Transverse colon (tissue), 4 donors: ENCODE measurements around the gene DPF3. TPM values are rescaled to one million over a fixed set of nuclear protein-coding genes. Genes with fewer than 3 reads are reported as not detected.

Experiments
- DNase-seq: peaks from one replicate; pipeline ENCODE4 v3.0.0-alpha.2; 2019
- H3K27ac ChIP-seq, 4 donors: fragments of 200-600 bp; sonication (generic); 2 replicates each; pipeline ENCODE4 v1.5.1; 2016 to 2018; ENCODE audit warnings: inconsistent platforms in 4 of 4
- H3K27me3 ChIP-seq: fragments of 200-600 bp; sonication (generic); 2 replicates; pipeline ENCODE4 v1.5.1; 2017; ENCODE audit warnings: inconsistent platforms
- H3K36me3 ChIP-seq, 4 donors: fragments of 200-600 bp; sonication (generic); 2 replicates each; pipeline ENCODE4 v1.5.1; 2017 to 2019; ENCODE audit warnings: inconsistent platforms in 4 of 4
- H3K4me1 ChIP-seq, 4 donors: fragments of 200-600 bp; sonication (generic); 2 replicates each; pipeline ENCODE4 v1.5.1; 2017 to 2020; ENCODE audit warnings: inconsistent platforms in 4 of 4
- H3K4me3 ChIP-seq, 4 donors: fragments of 200-600 bp; sonication (generic); 1 replicate in 1 of 4; 2 replicates in 3 of 4; pipeline versions ENCODE4 v1.5.1 to v1.6.1; 2017 to 2019; ENCODE audit warnings: inconsistent platforms in 4 of 4
- H3K9me3 ChIP-seq, 2 donors: fragments of 200-600 bp; sonication (generic); 2 replicates each; pipeline ENCODE4 v1.5.1; 2017 to 2019; ENCODE audit warnings: inconsistent platforms in 2 of 2
- EP300 ChIP-seq: sonication (generic); formaldehyde crosslinking; IDR thresholded peaks from one replicate; pipeline ENCODE4 v1.6.1; 2017; ENCODE audit warnings: antibody characterized with exemption, low read depth
- POLR2A ChIP-seq: fragments of 450-650 bp; IDR thresholded peaks from one replicate; pipeline ENCODE4 v1.6.1; 2016; ENCODE audit warnings: antibody characterized with exemption, mild to moderate bottlenecking, moderate library complexity
- POLR2AphosphoS5 ChIP-seq, 3 donors: sonication (generic); formaldehyde crosslinking; IDR thresholded peaks; one replicate each; pipeline ENCODE4 v1.6.1; 2016; ENCODE audit warnings: antibody characterized with exemption in 3 of 3
- WGBS, 2 donors: methylation state at CpG; one replicate each; pipeline ENCODE4 v1.1.5; 2018; ENCODE audit warnings: low coverage in 1 of 2; 5-methylcytosine and 5-hydroxymethylcytosine counted together
- in situ Hi-C, 4 donors: fragments of 200-750 bp; cut with MboI; loops; one replicate each; pipeline versions ENCODE4 v1.15.0 to v1.15.1; 2017; ENCODE audit warnings: low sequenced_read_pairs in 3 of 4, low pct_ligation_motif_present in 1 of 4, low pct_unique_long_range_greater_than_20kb in 1 of 4
- intact Hi-C: fragments of 100-400 bp; cut with DNase I; formaldehyde crosslinking; loops from one replicate; pipeline ENCODE4 v1.15.1; 2023; ENCODE audit warnings: low total_unique reads
- total RNA-seq, 4 donors: library from RNA; depleted of rRNA; stranded (reverse); fragments of >200 nt; gene quantifications; one replicate each; pipeline ENCODE4 v1.1.0, GENCODE V29; 2016
- TF ChIP-seq, protein P1 (sequence below), 5 experiments: fragments of 200-600 bp in 3 of 5; fragments of 450-650 bp in 2 of 5; sonication (generic) in 3 of 5; IDR thresholded peaks; 1 replicate in 2 of 5; 2 replicates in 3 of 5; pipeline ENCODE4 v1.5.1; 2016 to 2017; ENCODE audit warnings: antibody characterized with exemption in 5 of 5, inconsistent platforms in 3 of 5, mild to moderate bottlenecking in 2 of 5, moderate library complexity in 1 of 5

DPF3 gene
- total RNA-seq, 4 donors from 2014 or later, result 7.1 to 23.5 (median 10.9) TPM

DNA sequence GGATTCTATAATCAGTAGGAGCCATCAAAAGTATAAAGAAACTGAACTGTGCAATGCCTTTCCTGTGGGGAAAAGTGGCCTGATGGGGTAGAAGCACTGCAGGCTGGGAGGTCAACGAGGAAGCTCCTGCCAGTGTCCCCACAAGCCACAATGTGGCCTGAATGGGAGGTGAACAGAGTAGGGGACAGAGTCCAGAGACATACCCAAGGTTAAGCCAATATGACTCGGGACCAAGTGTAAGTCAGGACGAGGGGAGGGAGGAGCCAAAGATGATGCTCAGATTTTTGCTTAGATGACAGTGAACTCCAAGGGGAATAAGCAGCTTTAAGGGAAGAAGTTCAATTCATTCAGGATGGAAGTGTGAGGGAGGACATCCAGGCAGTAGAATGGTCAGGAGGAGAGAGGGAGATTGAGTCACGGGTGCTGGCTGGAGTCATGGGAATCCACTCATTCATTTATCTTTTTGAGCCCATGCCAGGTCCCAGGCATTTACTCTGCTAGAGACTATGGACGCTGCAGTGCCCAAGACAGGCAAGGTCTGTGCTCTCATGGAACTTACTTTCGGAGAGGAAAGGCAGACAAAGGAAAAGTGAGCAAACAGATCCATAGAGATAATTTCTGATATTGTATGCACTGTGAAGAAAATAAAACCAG, 29.1 kb downstream of the DPF3 start:
- TF ChIP-seq, protein P1, sequence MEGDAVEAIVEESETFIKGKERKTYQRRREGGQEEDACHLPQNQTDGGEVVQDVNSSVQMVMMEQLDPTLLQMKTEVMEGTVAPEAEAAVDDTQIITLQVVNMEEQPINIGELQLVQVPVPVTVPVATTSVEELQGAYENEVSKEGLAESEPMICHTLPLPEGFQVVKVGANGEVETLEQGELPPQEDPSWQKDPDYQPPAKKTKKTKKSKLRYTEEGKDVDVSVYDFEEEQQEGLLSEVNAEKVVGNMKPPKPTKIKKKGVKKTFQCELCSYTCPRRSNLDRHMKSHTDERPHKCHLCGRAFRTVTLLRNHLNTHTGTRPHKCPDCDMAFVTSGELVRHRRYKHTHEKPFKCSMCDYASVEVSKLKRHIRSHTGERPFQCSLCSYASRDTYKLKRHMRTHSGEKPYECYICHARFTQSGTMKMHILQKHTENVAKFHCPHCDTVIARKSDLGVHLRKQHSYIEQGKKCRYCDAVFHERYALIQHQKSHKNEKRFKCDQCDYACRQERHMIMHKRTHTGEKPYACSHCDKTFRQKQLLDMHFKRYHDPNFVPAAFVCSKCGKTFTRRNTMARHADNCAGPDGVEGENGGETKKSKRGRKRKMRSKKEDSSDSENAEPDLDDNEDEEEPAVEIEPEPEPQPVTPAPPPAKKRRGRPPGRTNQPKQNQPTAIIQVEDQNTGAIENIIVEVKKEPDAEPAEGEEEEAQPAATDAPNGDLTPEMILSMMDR (IDR thresholded peaks at IDR 0.05), result no peak
- TF ChIP-seq EP300, result no peak
- no peak for TF ChIP-seq POLR2AphosphoS5 (IDR thresholded peaks at IDR 0.05)
- TF ChIP-seq POLR2A, result no peak
- in situ Hi-C loops (no loop called here), intact Hi-C loops (no loop called here)
- DNase-seq, result no peak
- 80 to 84% methylated on average over 5 to 6 of the region's 6 CpGs for WGBS, 2 donors
- Histone ChIP-seq H3K27me3 (no peaks in the 10 kb centered on the region), H3K9me3 (no peaks in the 10 kb centered on the region), H3K4me1 (peaks cover 0 to 6% (median 0%) of the 10 kb centered on the region in 4 donors), H3K4me3 (no peak overlapping the region), H3K27ac (no peak overlapping the region), H3K36me3 (no peaks in the 10 kb centered on the region)

- TF ChIP-seq POLR2AphosphoS5 (IDR thresholded peaks at IDR 0.05), result no peak
- TF ChIP-seq, protein P1 (IDR thresholded peaks at IDR 0.05), result no peak
- no peak for TF ChIP-seq POLR2A
- no peak for TF ChIP-seq EP300
- in situ Hi-C loops (no loop called here), intact Hi-C loops (no loop called here)
- no peak overlapping the region for H3K27ac ChIP-seq
- no peak overlapping the region for H3K4me3 ChIP-seq
- H3K4me1 ChIP-seq, result peaks cover 0 to 6% (median 0%) of the 10 kb centered on the region in 4 donors
- WGBS, 2 donors, result 75 to 83% methylated on average over 5 to 7 of the region's 7 CpGs
- DNase-seq, result no peak
- no peaks in the 10 kb centered on the region for H3K27me3 ChIP-seq
- no peaks in the 10 kb centered on the region for H3K9me3 ChIP-seq
- H3K36me3 ChIP-seq, result no peaks in the 10 kb centered on the region
These were observed 30.5 kb downstream of the DPF3 start for GRCh38 chr14:72863216-72864006.

DNA sequence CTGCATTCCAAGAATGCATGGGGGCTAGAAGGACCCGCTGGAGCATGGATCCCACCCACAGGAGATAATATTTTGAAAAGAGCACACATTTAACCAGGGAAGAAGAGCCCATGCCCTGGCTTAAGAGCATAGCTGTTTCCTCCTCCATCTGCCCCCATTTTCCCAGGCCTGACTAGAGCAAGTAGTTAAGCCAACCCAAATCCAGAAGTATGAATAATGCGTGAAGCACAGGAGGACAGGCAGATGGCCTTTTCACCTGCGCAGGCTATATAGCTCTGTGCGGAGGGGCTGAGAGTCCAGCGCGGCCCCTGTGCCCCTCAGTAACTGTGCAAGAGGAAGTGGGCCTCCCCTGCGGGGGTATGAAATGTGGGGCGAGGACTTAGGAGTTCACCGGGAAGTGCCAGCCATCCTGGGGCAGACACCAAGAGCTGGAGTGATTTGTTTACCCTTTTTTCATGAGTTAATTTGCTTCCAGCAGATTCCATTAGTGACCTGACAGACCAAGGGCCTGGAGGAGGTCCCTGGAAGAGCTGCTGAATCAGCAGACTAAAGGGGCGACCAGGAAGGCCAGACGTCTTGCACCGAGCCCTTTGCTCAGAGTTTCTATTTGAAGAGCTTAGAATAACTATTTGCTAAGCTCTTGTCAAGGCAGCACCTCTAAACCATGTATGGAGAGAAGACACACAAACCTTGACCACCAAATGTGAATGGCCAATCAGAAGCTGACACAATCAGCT, 37.2 kb downstream of the DPF3 start:
- Histone ChIP-seq H3K27ac (peak overlapping the region in 2 of 4 donors; percentile 60 to 68), H3K36me3 (no peaks in the 10 kb centered on the region), H3K9me3 (no peaks in the 10 kb centered on the region), H3K4me1 (peaks cover 8 to 32% (median 21%) of the 10 kb centered on the region in 4 donors), H3K27me3 (no peaks in the 10 kb centered on the region), H3K4me3 (no peak overlapping the region)
- 60 to 72% methylated on average over 1 to 12 of the region's 12 CpGs for WGBS, 2 donors
- DNase-seq, result no peak
- intact Hi-C loops, result no loop called here
- in situ Hi-C loops, result no loop called here
- TF ChIP-seq POLR2A, result no peak
- TF ChIP-seq, protein P1 (IDR thresholded peaks at IDR 0.05), result no peak

GRCh38 chr14:72855913-72856312, 38.0 kb downstream of the DPF3 start:
- intact Hi-C loops, result no loop called here
- no peaks in the 10 kb centered on the region for H3K9me3 ChIP-seq
- peaks cover 8 to 33% (median 21%) of the 10 kb centered on the region in 4 donors for H3K4me1 ChIP-seq
- H3K36me3 ChIP-seq, result no peaks in the 10 kb centered on the region
- in situ Hi-C loops, result no loop called here
- DNase-seq, result peak; percentile 55
- WGBS, 2 donors, result 39% methylated on average over 1 of the region's 1 CpG; no CpG with 5 or more reads in 1 of the 2 donors
- TF ChIP-seq EP300 (no peak), POLR2A (no peak), POLR2AphosphoS5 (IDR thresholded peaks at IDR 0.05) (no peak)
- TF ChIP-seq, protein P1 (IDR thresholded peaks at IDR 0.05), result no peak
- H3K27ac ChIP-seq, result peak overlapping the region; percentile 51 to 68 (median 62)
- H3K4me3 ChIP-seq, result no peak overlapping the region
- H3K27me3 ChIP-seq, result no peaks in the 10 kb centered on the region
